Measurements from ENCODE around the gene RIT2.

RIT2 gene

GRCh38 chr18:43034683-43035500 is 80.6 kb downstream of the RIT2 start:
- Histone ChIP-seq H3K27ac (ENCODE audit: extremely low read depth, low read depth, low read length) (no peak overlapping the region), H3K9me3 (ENCODE audit: control insufficient read depth, insufficient read depth, low read depth, low read length) (no peaks in the 10 kb centered on the region), H3K36me3 (ENCODE audit: control insufficient read depth in 2 of 2, insufficient read depth in 1 of 2, low read length in 2 of 2) (no peaks in the 10 kb centered on the region), H3K4me3 (ENCODE audit: low read depth, low read length) (no peak overlapping the region), H3K4me1 (ENCODE audit: control insufficient read depth, insufficient read depth, low read length) (peaks cover 3% of the 10 kb centered on the region; the same call in 1 of the 2 replicates)
- TF ChIP-seq ZNF692 (tag by site-specific recombination; IDR thresholded peaks at IDR 0.05) (no peak), PRDM2 (tag by site-specific recombination; IDR thresholded peaks at IDR 0.05; ENCODE audit: borderline replicate concordance) (no peak), ZBTB48 (tag by site-specific recombination; IDR thresholded peaks at IDR 0.05) (no peak), ZXDB (tag by site-specific recombination; IDR thresholded peaks at IDR 0.05) (no peak), IKZF3 (tag by site-specific recombination; IDR thresholded peaks at IDR 0.05) (no peak), ZNF26 (tag by site-specific recombination; IDR thresholded peaks at IDR 0.05) (no peak), ZNF37A (tag by site-specific recombination; IDR thresholded peaks at IDR 0.05) (no peak), ZNF266 (tag by site-specific recombination; IDR thresholded peaks at IDR 0.05; ENCODE audit: low read depth) (no peak), ZFP37 (tag by site-specific recombination; IDR thresholded peaks at IDR 0.05) (no peak), ZFP69B (tag by site-specific recombination; IDR thresholded peaks at IDR 0.05) (no peak)
- ChIA-PET CTCF (interaction anchor here (0.8 kb wide), 1 partner anchor 921 kb away, joined by 3 read pairs; no protein-coding TSS in a partner anchor), POLR2A (no interaction called here)

GRCh38 chr18:43031169-43031568 is 84.3 kb downstream of the RIT2 start:
- Histone ChIP-seq H3K36me3 (ENCODE audit: control insufficient read depth in 2 of 2, insufficient read depth in 1 of 2, low read length in 2 of 2) (no peaks in the 10 kb centered on the region), H3K27ac (ENCODE audit: extremely low read depth, low read depth, low read length) (no peak overlapping the region), H3K9me3 (ENCODE audit: control insufficient read depth, insufficient read depth, low read depth, low read length) (no peaks in the 10 kb centered on the region), H3K4me1 (ENCODE audit: control insufficient read depth, insufficient read depth, low read length) (peaks cover 3% of the 10 kb centered on the region; the same call in 1 of the 2 replicates), H3K4me3 (ENCODE audit: low read depth, low read length) (no peak overlapping the region)
- ChIA-PET CTCF (no interaction called here), POLR2A (no interaction called here)
- no peak for TF ChIP-seq ZNF76 (tag by site-specific recombination; IDR thresholded peaks at IDR 0.05; ENCODE audit: borderline replicate concordance, low read depth)
- no peak for TF ChIP-seq ZNF366 (tag by site-specific recombination; conservative IDR thresholded peaks at IDR 0.05)
- no peak for TF ChIP-seq ZNF707 (tag by site-specific recombination; IDR thresholded peaks at IDR 0.05)
- no peak for TF ChIP-seq ZNF248 (tag by site-specific recombination; IDR thresholded peaks at IDR 0.05)
- no peak for TF ChIP-seq ZNF701 (tag by site-specific recombination; IDR thresholded peaks at IDR 0.05)
- TF ChIP-seq ZNF394 (tag by site-specific recombination; IDR thresholded peaks at IDR 0.05; ENCODE audit: borderline replicate concordance), result no peak
- no peak for TF ChIP-seq SCRT2 (tag by site-specific recombination; IDR thresholded peaks at IDR 0.05)
- no peak for TF ChIP-seq ZNF112 (tag by site-specific recombination; IDR thresholded peaks at IDR 0.05)
- no peak for TF ChIP-seq ZIC2 (tag by site-specific recombination; IDR thresholded peaks at IDR 0.05)
